CD4-positive, alpha-beta T cell treated with Interleukin-6 at 100 ng/mL for 8 hours (primary cell): ENCODE measurements around the gene LRRC70.
"Not testable (repeated sequence)": the region's sequence is repeated elsewhere in the genome, so short reads cannot be mapped to it uniquely, and the experiment has no call there.

Experiments
- DNase-seq: peaks from one replicate; pipeline ENCODE4 v3.0.0-alpha.2; 2020; ENCODE audit warnings: mixed read lengths, low spot score

LRRC70 gene

DNA sequence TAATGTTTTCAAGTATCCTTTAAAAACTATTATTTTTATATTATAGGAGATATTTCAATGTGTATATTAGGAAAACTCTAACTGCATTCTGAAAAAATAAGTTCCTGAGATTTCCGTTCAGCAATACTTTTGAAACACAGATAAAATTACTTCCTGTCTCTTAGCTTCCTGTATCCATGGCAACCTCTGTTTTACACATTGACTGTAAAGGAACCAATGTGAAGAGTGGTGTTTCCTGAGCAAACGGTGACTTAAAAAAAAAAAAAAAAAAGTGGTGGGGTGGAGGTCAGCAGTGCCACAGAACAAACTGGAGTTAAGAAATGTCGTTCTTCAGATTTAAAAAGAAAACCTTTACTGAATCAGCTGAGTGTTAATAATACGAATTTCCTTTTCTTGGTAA, at the start of gene LRRC70:
Gene LRRC70 (plus strand): TSS at position 280 of the 400 bp plus-strand sequence. CDS start 620 bp downstream, outside the sequence.
- peak; percentile 83 for DNase-seq

- DNase-seq = no peak
Observed at GRCh38 chr5:62533597-62533996, 45.0 kb upstream of the LRRC70 start.

GRCh38 chr5:62534461-62535236, 44.0 kb upstream of the LRRC70 start:
- DNase-seq = no peak

GRCh38 chr5:62536232-62536631, 42.4 kb upstream of the LRRC70 start:
- DNase-seq = no peak

DNA sequence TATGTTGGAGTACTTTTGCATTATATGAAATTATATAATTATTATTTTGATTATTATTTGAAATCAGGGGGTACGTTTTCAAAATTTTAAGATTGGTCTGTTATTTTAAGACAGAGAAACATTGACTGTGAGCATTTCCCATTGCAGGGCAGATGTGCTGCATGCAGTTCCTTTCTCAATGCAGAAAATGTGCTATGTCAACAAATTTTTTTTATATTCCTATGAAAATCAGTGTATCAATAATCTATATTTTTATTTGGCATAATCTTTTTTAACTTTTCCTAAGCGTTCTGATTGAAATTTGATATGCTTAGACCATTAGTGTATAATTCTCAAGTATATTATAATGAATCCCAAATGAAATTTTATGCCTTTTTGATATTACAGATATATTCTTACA, 41.8 kb upstream of the LRRC70 start:
- DNase-seq = no peak

DNA sequence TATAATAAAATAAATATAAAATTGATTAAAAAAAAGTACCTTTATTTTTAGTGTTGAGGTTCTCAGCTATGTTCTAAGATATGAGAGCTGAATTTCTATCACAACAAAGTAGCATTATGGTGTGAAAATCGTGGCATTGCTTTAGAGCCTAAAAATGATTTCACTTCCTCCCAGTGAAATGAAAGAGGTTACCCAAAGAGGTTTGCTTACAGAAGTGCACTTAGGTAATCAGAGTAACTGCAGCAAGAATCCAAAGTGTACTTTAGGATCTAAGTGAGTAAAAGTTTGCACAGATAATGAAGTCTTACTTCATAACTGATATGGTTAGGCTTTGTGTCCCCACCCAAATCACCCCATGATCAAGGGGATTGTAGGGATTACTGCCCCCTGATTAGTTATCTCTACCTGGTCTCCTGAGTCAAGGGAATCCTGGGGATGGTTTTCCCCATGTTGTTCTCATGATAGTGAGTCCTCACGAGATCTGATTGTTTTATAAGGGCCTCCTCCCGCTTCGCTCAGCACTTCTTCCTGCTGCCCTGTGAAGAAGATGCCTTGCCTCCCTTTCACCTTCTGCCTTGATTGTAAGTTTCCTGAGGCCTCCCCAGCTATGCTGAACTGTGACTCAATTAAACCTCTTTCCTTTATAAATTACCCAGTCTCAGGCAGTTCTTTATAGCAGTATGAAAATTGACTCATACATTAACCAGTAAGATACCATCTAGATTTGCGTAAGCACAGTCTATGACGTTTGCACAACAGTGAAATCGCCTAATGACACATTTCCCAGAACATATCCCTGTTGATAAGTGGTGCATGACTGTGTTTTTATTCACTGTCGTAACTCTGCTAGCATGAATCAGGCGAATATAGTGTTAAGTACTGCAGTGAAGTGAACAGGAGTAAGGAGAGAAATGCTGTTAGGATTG, 40.3 kb upstream of the LRRC70 start:
- no peak for DNase-seq

DNA sequence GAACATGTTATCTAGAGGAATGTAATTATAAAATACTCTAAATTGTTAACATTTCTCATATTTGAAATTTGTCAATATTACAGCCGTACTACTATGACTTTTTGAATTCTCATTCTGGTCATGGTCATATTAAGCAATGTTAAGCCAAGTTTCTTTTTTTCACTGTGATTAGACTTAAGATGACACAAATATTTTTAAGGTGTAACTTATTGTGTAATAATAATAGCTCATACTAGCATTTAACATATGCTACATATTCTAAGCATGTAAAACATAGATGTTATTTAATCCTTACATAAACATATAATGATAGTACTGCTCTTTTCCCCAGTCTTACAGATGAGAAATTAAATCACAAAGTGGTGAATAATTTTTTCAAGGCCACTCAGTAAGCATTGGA, 35.9 kb upstream of the LRRC70 start:
- no peak for DNase-seq

GRCh38 chr5:62547945-62548630, 30.5 kb upstream of the LRRC70 start:
- DNase-seq = no peak

DNA sequence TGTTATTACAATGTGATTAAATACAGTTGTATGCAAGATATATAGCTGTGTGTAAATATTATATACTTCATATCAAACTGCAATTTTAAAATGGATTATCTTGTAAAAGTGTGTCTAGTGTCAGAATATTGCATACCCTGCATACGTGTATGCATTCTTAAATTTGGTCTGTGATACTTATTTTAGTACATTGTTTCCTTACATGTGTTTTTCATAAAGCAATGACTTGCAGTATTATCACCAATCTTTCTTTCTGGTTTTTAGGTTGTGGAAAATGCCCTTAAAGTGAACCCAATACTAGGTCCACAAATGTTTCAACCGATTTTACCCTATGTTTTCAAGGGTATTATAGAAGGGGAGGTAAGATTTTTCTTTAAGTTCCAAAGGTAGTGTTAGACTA, 28.5 kb upstream of the LRRC70 start:
- no peak for DNase-seq

- DNase-seq = no peak
Observed at GRCh38 chr5:62555930-62556329, 22.7 kb upstream of the LRRC70 start.

DNA sequence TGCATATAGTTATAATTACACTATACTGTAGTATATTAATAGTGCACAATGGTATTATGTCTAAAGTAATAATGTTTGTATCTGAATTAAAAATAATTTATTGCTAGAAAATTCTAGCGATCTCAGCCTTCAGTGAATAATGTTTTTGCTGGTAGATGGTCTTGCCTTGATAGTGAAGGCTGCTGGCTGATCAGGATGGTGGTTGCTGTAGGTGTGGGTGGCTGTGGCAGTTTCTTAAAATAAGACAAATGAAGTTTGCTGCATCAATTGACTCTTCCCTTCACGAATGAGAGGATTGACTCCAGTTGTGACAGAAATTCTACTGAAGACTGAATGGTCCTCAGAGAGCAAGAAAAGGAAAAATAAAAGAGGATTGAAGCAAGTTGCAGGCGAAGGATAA, 19.7 kb upstream of the LRRC70 start:
- DNase-seq = no peak

- no peak for DNase-seq
Observed at GRCh38 chr5:62560786-62561185, 17.8 kb upstream of the LRRC70 start.

DNA sequence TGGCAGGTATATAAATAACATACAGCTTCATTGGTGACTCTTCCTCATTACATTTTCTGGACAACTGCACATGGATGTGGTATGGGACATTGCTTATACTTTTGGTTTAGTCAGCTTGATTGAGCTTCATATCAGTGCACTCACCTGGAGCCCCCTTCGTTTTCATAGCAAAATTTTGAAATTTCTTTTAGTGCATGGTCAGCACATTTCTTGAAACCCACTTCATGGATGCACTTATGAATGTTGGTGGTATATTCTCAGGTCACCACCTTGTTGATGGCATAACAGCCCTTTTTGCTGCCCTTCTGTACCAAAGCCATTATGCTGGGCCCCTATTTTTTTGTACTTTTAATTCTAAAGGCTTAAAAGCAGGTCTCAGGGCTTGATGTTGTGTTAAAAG, 16.7 kb upstream of the LRRC70 start:
- DNase-seq = no peak

DNA sequence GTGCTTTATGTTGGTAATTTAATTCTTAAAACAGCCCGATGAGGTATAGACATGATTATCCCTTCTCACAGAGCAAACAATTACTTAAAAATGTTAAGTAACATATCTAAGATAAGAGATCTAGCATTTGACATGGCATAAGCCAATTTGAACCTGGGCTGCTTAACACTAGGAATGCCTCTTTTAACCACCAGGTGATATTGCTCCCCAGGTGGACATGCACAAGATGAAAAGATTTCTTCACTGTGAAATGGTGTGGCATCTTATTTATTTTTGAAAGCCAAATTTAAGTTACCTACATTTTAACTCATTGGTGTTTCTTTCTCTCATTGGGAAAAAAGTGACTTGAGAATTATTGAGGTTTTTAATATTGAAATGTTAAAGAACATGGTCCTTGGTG, 15.8 kb upstream of the LRRC70 start:
- no peak for DNase-seq

GRCh38 chr5:62564101-62564500, 14.5 kb upstream of the LRRC70 start:
- DNase-seq = no peak

- DNase-seq = not testable (repeated sequence)
Observed at GRCh38 chr5:62565740-62566139, 12.9 kb upstream of the LRRC70 start.

DNA sequence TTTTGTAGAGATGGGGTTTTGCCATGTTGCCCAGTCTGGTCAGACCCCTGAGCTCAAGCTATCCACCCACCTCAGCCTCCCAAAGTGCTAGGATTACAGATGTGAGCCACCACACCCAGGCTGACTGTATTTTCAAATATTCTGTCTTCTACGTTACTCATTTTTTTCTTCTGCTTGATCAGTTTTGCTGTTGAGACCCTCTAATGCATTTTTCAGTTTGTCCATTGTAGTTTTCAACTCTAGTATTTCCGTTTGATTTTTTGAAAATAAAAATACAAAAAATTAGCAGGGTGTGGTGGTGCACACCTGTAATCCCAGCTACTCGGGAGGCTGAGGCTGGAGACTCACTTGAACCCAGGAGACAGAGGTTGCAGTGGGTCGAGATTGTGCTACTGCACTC, 10.5 kb upstream of the LRRC70 start:
- DNase-seq = no peak

- no peak for DNase-seq
Observed at GRCh38 chr5:62568800-62569432, 9.7 kb upstream of the LRRC70 start.

DNA sequence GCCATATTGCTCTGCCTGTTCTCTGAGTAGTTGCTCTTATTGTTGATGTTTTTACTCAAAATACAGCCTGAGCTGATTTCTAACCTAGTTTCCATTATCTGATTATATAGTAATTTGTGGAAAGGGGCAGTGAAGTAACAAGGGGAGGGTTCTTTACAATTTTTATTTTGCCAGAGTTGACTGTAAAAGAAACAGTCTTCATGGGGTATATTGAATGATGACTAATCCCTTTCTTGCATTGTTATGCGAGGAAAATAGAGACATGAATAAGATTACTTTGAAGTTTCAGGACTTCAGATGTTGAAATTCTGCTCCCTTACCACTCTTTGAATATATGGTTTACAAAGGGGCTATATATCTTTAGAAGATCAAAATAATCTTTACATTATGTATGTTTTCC, 9.1 kb upstream of the LRRC70 start:
- no peak for DNase-seq

GRCh38 chr5:62572918-62573514, 5.6 kb upstream of the LRRC70 start:
- DNase-seq = no peak

- no peak for DNase-seq
Observed at GRCh38 chr5:62574599-62574998, 4.0 kb upstream of the LRRC70 start.

DNA sequence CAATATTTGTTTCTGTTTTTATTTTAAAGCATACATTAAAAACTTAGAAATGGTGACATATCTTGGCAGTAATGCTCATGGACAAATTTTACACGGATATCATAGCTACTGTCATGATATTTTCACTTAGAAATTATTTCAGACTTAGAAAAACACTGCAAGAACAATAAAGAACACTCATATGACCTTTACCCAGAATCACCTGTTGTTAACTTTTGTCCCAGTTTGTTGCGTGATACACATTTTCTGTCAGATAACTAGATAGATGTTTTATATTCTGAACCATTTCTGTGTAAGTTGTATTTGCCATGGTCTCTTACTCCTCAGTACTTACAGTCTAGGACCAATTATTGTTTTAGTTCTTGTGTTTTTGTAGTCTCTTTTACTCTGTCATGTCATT, 3.6 kb upstream of the LRRC70 start:
- no peak for DNase-seq
